Activated T-cell treated with anti-CD3 and anti-CD28 coated beads for 48 hours (primary cell): ENCODE measurements around the gene SPG7.
"Not testable (repeated sequence)": the region's sequence is repeated elsewhere in the genome, so short reads cannot be mapped to it uniquely, and the experiment has no call there.

ENCODE experiments used
- DNase-seq: peaks from one replicate; pipeline ENCODE4 v3.0.0-alpha.2; 2020; ENCODE audit warnings: low read depth

Gene SPG7

GRCh38 chr16:89564476-89565255 lies 56.5 kb downstream of the SPG7 start:
- no peak for DNase-seq

- DNase-seq: no peak
Observed at GRCh38 chr16:89565256-89565505, 57.0 kb downstream of the SPG7 start.

GRCh38 chr16:89565506-89566372 lies 57.5 kb downstream of the SPG7 start:
- peak; percentile 62 for DNase-seq

GRCh38 chr16:89567656-89568594 lies 59.7 kb downstream of the SPG7 start:
- DNase-seq: no peak

GRCh38 chr16:89569506-89570341 lies 61.5 kb downstream of the SPG7 start:
- no peak for DNase-seq

- no peak for DNase-seq
Observed at GRCh38 chr16:89570342-89570923, 62.2 kb downstream of the SPG7 start.

- not testable (repeated sequence) for DNase-seq
Observed at GRCh38 chr16:89570983-89571598, 62.9 kb downstream of the SPG7 start.

- no peak for DNase-seq
Observed at GRCh38 chr16:89571636-89572035, 63.4 kb downstream of the SPG7 start.

GRCh38 chr16:89572073-89572484 lies 63.9 kb downstream of the SPG7 start:
- DNase-seq: no peak

- DNase-seq: no peak
Observed at GRCh38 chr16:89572485-89573205, 64.4 kb downstream of the SPG7 start.

GRCh38 chr16:89573826-89574680 lies 65.8 kb downstream of the SPG7 start:
- DNase-seq: no peak

- DNase-seq: peak; percentile 72
Observed at GRCh38 chr16:89574681-89575246, 66.6 kb downstream of the SPG7 start.

- no peak for DNase-seq
Observed at GRCh38 chr16:89575247-89576152, 67.3 kb downstream of the SPG7 start, which contains the start of gene CPNE7. Gene CPNE7, plus strand, starts transcription at chr16:89575758. Its CDS starts 140 bp downstream, at chr16:89575898.

- DNase-seq: no peak
Observed at GRCh38 chr16:89576153-89577054, 68.2 kb downstream of the SPG7 start.

- DNase-seq: no peak
Observed at GRCh38 chr16:89577055-89577759, 69.0 kb downstream of the SPG7 start.

- DNase-seq: no peak
Observed at GRCh38 chr16:89579351-89579750, 71.1 kb downstream of the SPG7 start.
